Transverse colon (tissue), 4 donors: ENCODE results near the gene IL1RL1. TPM values are rescaled to one million over a fixed set of nuclear protein-coding genes. Genes with fewer than 3 reads are reported as not detected.

Source experiments
- DNase-seq: peaks from one replicate; pipeline ENCODE4 v3.0.0-alpha.2; 2019
- H3K27ac ChIP-seq, 4 donors: fragments of 200-600 bp; sonication (generic); 2 replicates each; pipeline ENCODE4 v1.5.1; 2016 to 2018; ENCODE audit warnings: inconsistent platforms in 4 of 4
- H3K27me3 ChIP-seq: fragments of 200-600 bp; sonication (generic); 2 replicates; pipeline ENCODE4 v1.5.1; 2017; ENCODE audit warnings: inconsistent platforms
- H3K36me3 ChIP-seq, 4 donors: fragments of 200-600 bp; sonication (generic); 2 replicates each; pipeline ENCODE4 v1.5.1; 2017 to 2019; ENCODE audit warnings: inconsistent platforms in 4 of 4
- H3K4me1 ChIP-seq, 4 donors: fragments of 200-600 bp; sonication (generic); 2 replicates each; pipeline ENCODE4 v1.5.1; 2017 to 2020; ENCODE audit warnings: inconsistent platforms in 4 of 4
- H3K4me3 ChIP-seq, 4 donors: fragments of 200-600 bp; sonication (generic); 1 replicate in 1 of 4; 2 replicates in 3 of 4; pipeline versions ENCODE4 v1.5.1 to v1.6.1; 2017 to 2019; ENCODE audit warnings: inconsistent platforms in 4 of 4
- H3K9me3 ChIP-seq, 2 donors: fragments of 200-600 bp; sonication (generic); 2 replicates each; pipeline ENCODE4 v1.5.1; 2017 to 2019; ENCODE audit warnings: inconsistent platforms in 2 of 2
- CTCF ChIP-seq, 5 experiments: fragments of 200-600 bp in 3 of 5; fragments of 450-650 bp in 2 of 5; sonication (generic) in 3 of 5; IDR thresholded peaks; 1 replicate in 2 of 5; 2 replicates in 3 of 5; pipeline ENCODE4 v1.5.1; 2016 to 2017; ENCODE audit warnings: antibody characterized with exemption in 5 of 5, inconsistent platforms in 3 of 5, mild to moderate bottlenecking in 2 of 5, moderate library complexity in 1 of 5
- EP300 ChIP-seq: sonication (generic); formaldehyde crosslinking; IDR thresholded peaks from one replicate; pipeline ENCODE4 v1.6.1; 2017; ENCODE audit warnings: antibody characterized with exemption, low read depth
- POLR2A ChIP-seq: fragments of 450-650 bp; IDR thresholded peaks from one replicate; pipeline ENCODE4 v1.6.1; 2016; ENCODE audit warnings: antibody characterized with exemption, mild to moderate bottlenecking, moderate library complexity
- POLR2AphosphoS5 ChIP-seq, 3 donors: sonication (generic); formaldehyde crosslinking; IDR thresholded peaks; one replicate each; pipeline ENCODE4 v1.6.1; 2016; ENCODE audit warnings: antibody characterized with exemption in 3 of 3
- WGBS, 2 donors: methylation state at CpG; one replicate each; pipeline ENCODE4 v1.1.5; 2018; ENCODE audit warnings: low coverage in 1 of 2; 5-methylcytosine and 5-hydroxymethylcytosine counted together
- in situ Hi-C, 4 donors: fragments of 200-750 bp; cut with MboI; loops; one replicate each; pipeline versions ENCODE4 v1.15.0 to v1.15.1; 2017; ENCODE audit warnings: low sequenced_read_pairs in 3 of 4, low pct_ligation_motif_present in 1 of 4, low pct_unique_long_range_greater_than_20kb in 1 of 4
- intact Hi-C: fragments of 100-400 bp; cut with DNase I; formaldehyde crosslinking; loops from one replicate; pipeline ENCODE4 v1.15.1; 2023; ENCODE audit warnings: low total_unique reads
- total RNA-seq, 4 donors: library from RNA; depleted of rRNA; stranded (reverse); fragments of >200 nt; gene quantifications; one replicate each; pipeline ENCODE4 v1.1.0, GENCODE V29; 2016

The IL1RL1 gene
- total RNA-seq, 4 donors from 2014 or later: 0.40 to 57.2 (median 11.7) TPM

GRCh38 chr2:102279391-102279735 is 32.0 kb upstream of the IL1RL1 start:
- DNase-seq: no peak
- no peaks in the 10 kb centered on the region for H3K27me3 ChIP-seq
- intact Hi-C loops (no loop called here), in situ Hi-C loops (no loop called here)
- TF ChIP-seq POLR2AphosphoS5 (IDR thresholded peaks at IDR 0.05) (no peak), POLR2A (no peak), CTCF (IDR thresholded peaks at IDR 0.05) (no peak), EP300 (no peak)
- no peaks in the 10 kb centered on the region for H3K36me3 ChIP-seq
- H3K27ac ChIP-seq: no peak overlapping the region
- no peak overlapping the region for H3K4me3 ChIP-seq
- H3K9me3 ChIP-seq: no peaks in the 10 kb centered on the region
- 83 to 90% methylated on average over 1 of the region's 1 CpG for WGBS, 2 donors
- no peaks in the 10 kb centered on the region for H3K4me1 ChIP-seq

DNA sequence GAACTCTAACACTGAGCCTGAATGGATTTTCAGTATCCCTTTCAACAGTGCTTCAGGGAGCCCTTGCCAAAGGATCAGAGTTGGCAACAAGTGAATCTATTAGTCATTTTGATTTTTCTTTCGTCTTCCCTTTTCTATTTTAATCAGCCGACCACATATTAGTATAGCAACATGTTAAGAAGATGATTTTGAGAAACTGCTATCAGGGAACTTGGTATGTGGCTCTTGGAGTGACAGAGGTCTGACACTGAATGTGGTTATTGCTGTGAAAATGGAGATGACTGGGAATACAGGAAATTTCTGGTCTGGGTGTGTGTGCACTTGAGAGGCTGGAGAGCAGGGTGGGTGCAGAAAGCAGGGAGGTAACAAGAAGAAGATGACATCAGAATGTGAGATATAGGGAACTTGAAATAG is 28.7 kb upstream of the IL1RL1 start:
- no peaks in the 10 kb centered on the region for H3K27me3 ChIP-seq
- in situ Hi-C loops: no loop called here
- intact Hi-C loops: no loop called here

GRCh38 chr2:102283996-102284395 is 27.4 kb upstream of the IL1RL1 start:
- no peak for DNase-seq
- TF ChIP-seq CTCF (IDR thresholded peaks at IDR 0.05) (no peak), POLR2AphosphoS5 (IDR thresholded peaks at IDR 0.05) (no peak), POLR2A (no peak), EP300 (no peak)
- intact Hi-C loops (no loop called here), in situ Hi-C loops (no loop called here)
- WGBS, 2 donors: 86 to 92% methylated on average over 1 of the region's 1 CpG
- Histone ChIP-seq H3K4me3 (no peak overlapping the region), H3K4me1 (no peaks in the 10 kb centered on the region), H3K27me3 (no peaks in the 10 kb centered on the region), H3K9me3 (no peaks in the 10 kb centered on the region), H3K27ac (no peak overlapping the region), H3K36me3 (no peaks in the 10 kb centered on the region)

More for the DNA sequence above, 28.7 kb upstream of the IL1RL1 start:
- no peaks in the 10 kb centered on the region for H3K36me3 ChIP-seq
- H3K4me3 ChIP-seq: no peak overlapping the region
- DNase-seq: no peak
- no peaks in the 10 kb centered on the region for H3K9me3 ChIP-seq
- H3K4me1 ChIP-seq: no peaks in the 10 kb centered on the region
- H3K27ac ChIP-seq: no peak overlapping the region
- TF ChIP-seq CTCF (IDR thresholded peaks at IDR 0.05) (no peak), POLR2A (no peak), POLR2AphosphoS5 (IDR thresholded peaks at IDR 0.05) (no peak), EP300 (no peak)
- whole genome bisulfite sequencing, 2 donors: 64 to 70% methylated on average over 2 of the region's 2 CpGs

GRCh38 chr2:102284611-102285010 is 26.8 kb upstream of the IL1RL1 start:
- in situ Hi-C loops: no loop called here
- intact Hi-C loops: no loop called here
- no peaks in the 10 kb centered on the region for H3K4me1 ChIP-seq

More at GRCh38 chr2:102284611-102285010, 26.8 kb upstream of the IL1RL1 start:
- Histone ChIP-seq H3K36me3 (no peaks in the 10 kb centered on the region), H3K27ac (no peak overlapping the region), H3K27me3 (no peaks in the 10 kb centered on the region), H3K4me3 (no peak overlapping the region), H3K9me3 (no peaks in the 10 kb centered on the region)
- DNase-seq: no peak
- 87 to 96% methylated on average over 3 of the region's 3 CpGs for WGBS, 2 donors
- TF ChIP-seq CTCF (IDR thresholded peaks at IDR 0.05): no peak
- no peak for TF ChIP-seq EP300
- no peak for TF ChIP-seq POLR2AphosphoS5 (IDR thresholded peaks at IDR 0.05)
- TF ChIP-seq POLR2A: no peak
